Osteocyte (in vitro differentiated cells): ENCODE results near the gene FBXO30. TPM values are rescaled to one million over a fixed set of nuclear protein-coding genes. Genes with fewer than 3 reads are reported as not detected.
A peak's percentile ranks its signal among the peaks of the same experiment; 100 is the strongest.

ENCODE experiments used
- DNase-seq: peaks from one replicate; pipeline ENCODE4 v3.0.0; 2021; ENCODE audit warnings: mixed read lengths; ENCODE audit not compliant: unreplicated experiment; ENCODE audit errors: extremely low spot score
- H3K27ac Mint-ChIP-seq: one replicate; pipeline ENCODE4 v1.8.0; 2021; ENCODE audit warnings: mild to moderate bottlenecking, mixed read lengths; ENCODE audit not compliant: unreplicated experiment
- H3K27me3 Mint-ChIP-seq: one replicate; pipeline ENCODE4 v1.8.0; 2021; ENCODE audit warnings: mixed read lengths; ENCODE audit not compliant: unreplicated experiment
- H3K36me3 Mint-ChIP-seq: one replicate; pipeline ENCODE4 v1.8.0; 2021; ENCODE audit warnings: mixed read lengths; ENCODE audit not compliant: unreplicated experiment
- H3K4me1 Mint-ChIP-seq: one replicate; pipeline ENCODE4 v1.8.0; 2021; ENCODE audit warnings: mixed read lengths; ENCODE audit not compliant: unreplicated experiment
- H3K4me3 Mint-ChIP-seq: one replicate; pipeline ENCODE4 v1.8.0; 2021; ENCODE audit warnings: mild to moderate bottlenecking, moderate library complexity, mixed read lengths; ENCODE audit not compliant: unreplicated experiment
- H3K9me3 Mint-ChIP-seq: one replicate; pipeline ENCODE4 v1.8.0; 2021; ENCODE audit warnings: mixed read lengths; ENCODE audit not compliant: unreplicated experiment
- total RNA-seq: library from RNA; stranded (reverse); gene quantifications from 2 replicates; pipeline ENCODE4 v1.2.1, GENCODE V29; 2021
- TF ChIP-seq, protein P1 (sequence below): fragments of 200-600 bp; sonication (generic); IDR thresholded peaks from 2 replicates; pipeline ENCODE4 v1.5.0; 2021; ENCODE audit warnings: antibody characterized with exemption, mild to moderate bottlenecking, moderate library complexity

The FBXO30 gene
- total RNA-seq, 1 donor from 2014 or later = 13.2 TPM

DNA sequence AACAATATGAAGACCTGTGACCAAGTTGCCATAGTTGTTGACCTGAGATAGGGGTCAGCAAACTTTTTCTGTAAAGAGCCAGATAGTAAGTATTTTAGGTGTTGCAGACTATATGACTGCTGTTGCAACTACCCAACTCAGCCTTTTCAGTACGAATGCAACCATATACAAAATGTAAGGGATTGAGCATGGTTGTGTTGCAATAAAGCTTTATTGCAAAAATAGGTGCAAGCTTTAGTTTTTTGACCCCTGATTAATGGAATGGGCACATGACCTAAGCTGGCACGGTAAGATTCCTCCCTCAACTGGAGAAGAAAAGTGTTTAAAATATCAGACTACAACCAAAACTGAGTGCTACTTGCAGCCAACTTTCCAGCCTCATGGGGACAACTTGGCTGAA is 62.0 kb downstream of the FBXO30 start:
- DNase-seq = no peak
- no peaks in the 10 kb centered on the region for H3K36me3 Mint-ChIP-seq
- peaks cover 7% of the 10 kb centered on the region for H3K9me3 Mint-ChIP-seq
- peaks cover 28% of the 10 kb centered on the region for H3K4me1 Mint-ChIP-seq
- H3K27me3 Mint-ChIP-seq = no peaks in the 10 kb centered on the region
- H3K27ac Mint-ChIP-seq = no peak overlapping the region
- H3K4me3 Mint-ChIP-seq = no peak overlapping the region
- TF ChIP-seq, protein P1, sequence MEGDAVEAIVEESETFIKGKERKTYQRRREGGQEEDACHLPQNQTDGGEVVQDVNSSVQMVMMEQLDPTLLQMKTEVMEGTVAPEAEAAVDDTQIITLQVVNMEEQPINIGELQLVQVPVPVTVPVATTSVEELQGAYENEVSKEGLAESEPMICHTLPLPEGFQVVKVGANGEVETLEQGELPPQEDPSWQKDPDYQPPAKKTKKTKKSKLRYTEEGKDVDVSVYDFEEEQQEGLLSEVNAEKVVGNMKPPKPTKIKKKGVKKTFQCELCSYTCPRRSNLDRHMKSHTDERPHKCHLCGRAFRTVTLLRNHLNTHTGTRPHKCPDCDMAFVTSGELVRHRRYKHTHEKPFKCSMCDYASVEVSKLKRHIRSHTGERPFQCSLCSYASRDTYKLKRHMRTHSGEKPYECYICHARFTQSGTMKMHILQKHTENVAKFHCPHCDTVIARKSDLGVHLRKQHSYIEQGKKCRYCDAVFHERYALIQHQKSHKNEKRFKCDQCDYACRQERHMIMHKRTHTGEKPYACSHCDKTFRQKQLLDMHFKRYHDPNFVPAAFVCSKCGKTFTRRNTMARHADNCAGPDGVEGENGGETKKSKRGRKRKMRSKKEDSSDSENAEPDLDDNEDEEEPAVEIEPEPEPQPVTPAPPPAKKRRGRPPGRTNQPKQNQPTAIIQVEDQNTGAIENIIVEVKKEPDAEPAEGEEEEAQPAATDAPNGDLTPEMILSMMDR = no peak

DNA sequence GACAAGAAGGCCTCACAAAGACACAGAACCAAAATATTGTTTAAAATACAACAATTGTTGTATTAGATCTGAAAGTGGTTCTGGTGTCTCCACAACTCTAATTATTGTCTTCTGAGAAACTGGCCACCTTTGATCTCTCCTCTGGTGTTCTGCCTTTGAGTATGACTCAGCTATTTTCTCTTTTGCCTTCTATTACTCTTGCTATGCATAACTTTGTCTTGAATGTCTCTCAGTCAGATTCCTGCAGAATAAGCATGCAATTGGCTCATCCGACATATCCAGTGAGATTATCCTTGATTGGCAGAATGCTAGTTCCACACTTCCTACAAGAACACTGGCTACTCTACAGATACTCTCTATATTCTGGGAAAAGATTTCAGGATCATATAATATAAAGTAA is 65.0 kb downstream of the FBXO30 start:
- Mint-ChIP-seq H3K27me3 (no peaks in the 10 kb centered on the region), H3K4me3 (no peak overlapping the region), H3K9me3 (peaks cover 7% of the 10 kb centered on the region), H3K4me1 (peaks cover 14% of the 10 kb centered on the region), H3K27ac (peak overlapping the region; percentile 82), H3K36me3 (no peaks in the 10 kb centered on the region)
- TF ChIP-seq, protein P1 = no peak
- no peak for DNase-seq

DNA sequence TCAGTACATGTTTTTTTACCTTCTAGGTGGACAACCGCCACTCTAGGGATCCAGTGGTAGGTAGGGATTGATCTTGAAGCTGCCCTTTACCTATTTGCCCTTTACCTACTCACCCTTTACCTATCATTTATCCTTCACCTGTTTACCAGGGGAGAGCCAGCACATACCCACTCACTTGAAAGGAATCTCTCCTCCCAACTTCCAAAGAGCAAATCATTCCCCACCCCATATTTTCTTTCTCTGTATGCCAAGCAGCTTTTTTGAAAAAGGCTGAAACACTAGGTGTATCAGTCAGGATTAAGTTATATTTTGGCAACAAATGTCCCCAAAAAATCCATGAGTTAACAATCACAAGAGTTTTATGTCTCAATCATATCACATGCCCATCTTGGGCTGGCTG is 68.7 kb downstream of the FBXO30 start:
- peaks cover 7% of the 10 kb centered on the region for H3K9me3 Mint-ChIP-seq
- no peak overlapping the region for H3K4me3 Mint-ChIP-seq
- TF ChIP-seq, protein P1 = no peak
- no peaks in the 10 kb centered on the region for H3K36me3 Mint-ChIP-seq
- no peaks in the 10 kb centered on the region for H3K27me3 Mint-ChIP-seq
- no peak for DNase-seq
- peaks cover 14% of the 10 kb centered on the region for H3K4me1 Mint-ChIP-seq
- H3K27ac Mint-ChIP-seq = no peak overlapping the region

DNA sequence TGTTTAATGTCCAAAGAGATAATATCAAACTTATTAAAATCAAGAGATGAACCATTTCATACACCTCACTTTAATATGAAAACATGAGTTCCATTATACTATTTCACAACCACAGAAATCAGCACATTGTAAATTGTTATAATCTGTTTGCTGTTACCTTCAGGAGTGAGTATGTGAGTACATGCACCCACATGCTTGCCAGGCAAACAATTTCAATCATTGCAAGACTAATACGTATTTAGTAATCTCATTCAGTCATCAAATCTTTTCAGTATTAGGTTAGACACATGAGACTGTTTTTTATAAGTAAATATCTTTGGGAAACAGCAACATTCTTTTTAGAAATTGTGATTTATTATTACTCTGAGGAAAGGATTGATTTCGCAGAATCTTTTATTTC is 70.0 kb downstream of the FBXO30 start:
- DNase-seq = no peak
- H3K4me3 Mint-ChIP-seq = no peak overlapping the region
- TF ChIP-seq, protein P1 = no peak
- peaks cover 7% of the 10 kb centered on the region for H3K4me1 Mint-ChIP-seq
- no peaks in the 10 kb centered on the region for H3K27me3 Mint-ChIP-seq
- H3K27ac Mint-ChIP-seq = no peak overlapping the region
- peaks cover 7% of the 10 kb centered on the region for H3K9me3 Mint-ChIP-seq
- no peaks in the 10 kb centered on the region for H3K36me3 Mint-ChIP-seq

Other genes starting within 250 kb of the FBXO30 start
- gene EPM2A, start 79.3 kb downstream of the FBXO30 start, total RNA-seq = 13.6 and 17.6 TPM in 2 replicates
- gene SHPRH, start 149.6 kb upstream of the FBXO30 start, total RNA-seq = 19.7 and 19.9 TPM in 2 replicates
- gene GRM1, start 214.3 kb upstream of the FBXO30 start, total RNA-seq = not detected in 2 replicates